B cell (primary cell): ENCODE measurements around the gene GPRASP1.

Source experiments
- EZH2 ChIP-seq: IDR thresholded peaks from 2 replicates; pipeline ENCODE4 v1.6.1; 2012; ENCODE audit warnings: borderline replicate concordance, low read depth, mild to moderate bottlenecking, moderate library complexity, low read length; ENCODE audit not compliant: insufficient read depth, poor library complexity, severe bottlenecking
- TF ChIP-seq, protein P1 (sequence below): fragments of 200-600 bp; IDR thresholded peaks from one replicate; pipeline ENCODE4 v1.8.0; 2022; ENCODE audit warnings: antibody characterized with exemption, mild to moderate bottlenecking

GRCh38 chrX:102669526-102669925 lies 18.2 kb downstream of the GPRASP1 start:
- TF ChIP-seq, protein P1, sequence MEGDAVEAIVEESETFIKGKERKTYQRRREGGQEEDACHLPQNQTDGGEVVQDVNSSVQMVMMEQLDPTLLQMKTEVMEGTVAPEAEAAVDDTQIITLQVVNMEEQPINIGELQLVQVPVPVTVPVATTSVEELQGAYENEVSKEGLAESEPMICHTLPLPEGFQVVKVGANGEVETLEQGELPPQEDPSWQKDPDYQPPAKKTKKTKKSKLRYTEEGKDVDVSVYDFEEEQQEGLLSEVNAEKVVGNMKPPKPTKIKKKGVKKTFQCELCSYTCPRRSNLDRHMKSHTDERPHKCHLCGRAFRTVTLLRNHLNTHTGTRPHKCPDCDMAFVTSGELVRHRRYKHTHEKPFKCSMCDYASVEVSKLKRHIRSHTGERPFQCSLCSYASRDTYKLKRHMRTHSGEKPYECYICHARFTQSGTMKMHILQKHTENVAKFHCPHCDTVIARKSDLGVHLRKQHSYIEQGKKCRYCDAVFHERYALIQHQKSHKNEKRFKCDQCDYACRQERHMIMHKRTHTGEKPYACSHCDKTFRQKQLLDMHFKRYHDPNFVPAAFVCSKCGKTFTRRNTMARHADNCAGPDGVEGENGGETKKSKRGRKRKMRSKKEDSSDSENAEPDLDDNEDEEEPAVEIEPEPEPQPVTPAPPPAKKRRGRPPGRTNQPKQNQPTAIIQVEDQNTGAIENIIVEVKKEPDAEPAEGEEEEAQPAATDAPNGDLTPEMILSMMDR = no peak
- TF ChIP-seq EZH2 = no peak
